SK-N-MC (cell line): ENCODE measurements around the gene ZBTB8B.

Experiments used
- EZH2 ChIP-seq: fragments of 200-600 bp; sonication (generic); IDR thresholded peaks from one replicate; pipeline ENCODE4 v1.6.1; 2017; ENCODE audit warnings: antibody characterized with exemption
- POLR2AphosphoS5 ChIP-seq: IDR thresholded peaks from 2 replicates; pipeline ENCODE4 v1.6.1; 2012; ENCODE audit warnings: mild to moderate bottlenecking, low read depth, low read length, borderline replicate concordance

- TF ChIP-seq POLR2AphosphoS5 (no peak), EZH2 (no peak)
Measured at GRCh38 chr1:32455958-32456357, 8.9 kb upstream of the ZBTB8B start.
